ENCODE data around the gene PYGM.
A peak's percentile ranks its signal among the peaks of the same experiment; 100 is the strongest.

Gene PYGM

GRCh38 chr11:64791781-64792291 lies 32.1 kb upstream of the PYGM start:
- DNase-seq (ENCODE audit: low spot score), result no peak

- DNase-seq (ENCODE audit: low spot score), result no peak
Observed at GRCh38 chr11:64790205-64791095, 30.7 kb upstream of the PYGM start.

GRCh38 chr11:64789331-64790204 lies 29.8 kb upstream of the PYGM start:
- no peak for DNase-seq (ENCODE audit: low spot score)

DNA sequence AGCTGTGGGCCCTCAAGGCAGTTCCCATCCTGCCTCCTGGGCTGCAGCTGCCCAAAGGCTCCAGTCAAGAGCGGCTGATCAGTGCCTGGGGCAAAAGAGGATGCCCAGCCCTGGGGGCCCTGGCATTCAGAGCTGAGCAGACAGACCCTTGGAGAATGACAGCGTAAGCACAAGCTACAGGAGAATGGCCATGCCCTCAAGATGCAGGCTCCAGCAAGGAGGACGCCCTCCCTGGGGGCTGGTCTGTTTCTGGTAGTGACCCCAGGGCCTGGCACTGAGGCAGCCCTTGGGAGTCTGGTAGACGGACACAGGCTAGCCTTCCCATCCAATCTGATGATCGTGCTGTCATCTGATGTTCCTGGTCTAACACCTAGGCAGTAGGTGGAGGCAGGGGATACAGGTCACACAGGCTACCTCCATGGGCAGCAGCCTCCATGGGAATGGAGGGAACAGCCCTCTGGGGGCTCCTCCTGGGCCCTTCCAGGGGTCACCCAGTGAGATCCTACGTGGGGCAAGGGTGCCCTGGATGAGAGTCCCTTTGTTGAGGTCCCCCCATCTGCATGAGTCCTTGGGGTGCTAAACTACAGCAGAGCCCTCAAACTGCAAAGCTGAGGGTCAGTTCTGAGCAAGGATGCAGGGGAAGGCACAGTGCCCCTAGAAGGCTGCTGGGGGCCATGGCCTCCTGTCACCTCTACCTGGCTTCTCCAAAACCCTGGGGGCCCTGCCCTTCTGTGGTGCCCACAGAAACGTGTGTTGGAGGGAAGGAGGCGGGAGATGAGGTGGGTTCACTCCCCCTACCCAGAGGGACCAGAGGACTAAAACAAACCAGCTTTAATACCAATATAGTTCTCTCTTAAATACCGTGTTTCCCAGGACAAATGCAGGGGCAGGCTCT lies 28.8 kb upstream of the PYGM start:
- peak; percentile 43 for DNase-seq (ENCODE audit: low spot score)

GRCh38 chr11:64787526-64788320 lies 27.9 kb upstream of the PYGM start:
- DNase-seq (ENCODE audit: low spot score), result peak; percentile 50

GRCh38 chr11:64786308-64786707 lies 26.5 kb upstream of the PYGM start:
- no peak for DNase-seq (ENCODE audit: low spot score)

- DNase-seq (ENCODE audit: low spot score), result no peak
Observed at GRCh38 chr11:64784813-64785581, 25.2 kb upstream of the PYGM start.

- DNase-seq (ENCODE audit: low spot score), result peak; percentile 100
Observed at GRCh38 chr11:64778473-64779298, 18.9 kb upstream of the PYGM start, which contains the start of gene SF1. TSS of gene SF1 (minus strand) at chr11:64778542. CDS start at chr11:64778392, 150 bp downstream.

DNA sequence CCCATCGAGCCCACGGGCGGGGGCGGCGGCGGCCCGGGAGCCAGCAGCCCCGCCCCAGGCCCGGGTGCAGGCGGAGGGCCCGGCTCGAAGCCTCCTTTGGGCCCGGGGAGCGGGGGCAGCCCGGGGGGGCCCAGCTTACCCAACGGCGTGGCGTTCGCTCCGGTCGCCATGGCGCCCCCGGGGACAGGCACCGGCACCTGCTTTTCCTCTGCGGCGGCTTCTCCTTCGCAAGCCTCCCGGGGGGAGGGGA lies 18.4 kb upstream of the PYGM start:
- no peak for DNase-seq (ENCODE audit: low spot score)

- peak; percentile 88 for DNase-seq (ENCODE audit: low spot score)
Observed at GRCh38 chr11:64777449-64778222, 17.9 kb upstream of the PYGM start.

GRCh38 chr11:64776875-64777274 lies 17.1 kb upstream of the PYGM start:
- no peak for DNase-seq (ENCODE audit: low spot score)

DNA sequence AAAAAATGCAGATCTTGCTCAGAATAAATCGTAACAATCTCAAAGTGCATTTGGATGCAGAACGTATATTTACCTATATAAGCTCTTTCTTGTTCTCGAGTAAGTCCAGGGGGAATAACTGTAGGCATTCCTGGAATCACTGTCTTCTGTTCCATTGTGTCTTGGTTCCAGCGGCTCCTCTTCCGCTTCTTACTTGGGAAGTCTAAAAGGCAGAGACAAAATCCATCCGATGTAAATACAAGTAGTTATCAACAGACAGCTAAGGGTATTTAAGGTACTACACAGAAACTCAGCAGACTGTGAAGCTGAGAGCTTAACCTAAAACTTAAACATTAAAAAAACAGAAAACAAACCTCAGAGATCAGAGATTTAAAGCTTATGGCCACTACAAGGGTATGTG lies 16.7 kb upstream of the PYGM start:
- DNase-seq (ENCODE audit: low spot score), result no peak

- no peak for DNase-seq (ENCODE audit: low spot score)
Observed at GRCh38 chr11:64774144-64774543, 14.4 kb upstream of the PYGM start.

GRCh38 chr11:64772303-64773018 lies 12.7 kb upstream of the PYGM start:
- no peak for DNase-seq (ENCODE audit: low spot score)

DNA sequence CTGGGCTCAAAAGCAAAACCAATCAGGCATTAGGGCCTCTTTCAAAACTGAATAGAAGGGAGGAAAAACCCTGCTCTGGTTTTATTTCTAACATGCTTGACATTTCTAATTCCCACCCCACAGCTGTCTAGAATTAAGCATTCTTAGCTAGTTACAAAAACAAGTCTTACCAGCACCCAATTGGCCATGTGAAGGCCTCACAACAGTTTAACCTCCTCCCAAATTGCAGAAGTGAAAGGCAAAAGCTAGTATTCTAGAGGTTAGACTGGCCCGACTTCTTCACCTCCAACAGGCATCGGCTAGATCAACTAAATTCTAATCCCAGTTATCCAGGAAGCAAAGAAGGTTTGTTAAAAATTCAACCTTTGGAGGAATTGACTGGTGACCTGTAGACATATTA lies 12.1 kb upstream of the PYGM start:
- no peak for DNase-seq (ENCODE audit: low spot score)

DNA sequence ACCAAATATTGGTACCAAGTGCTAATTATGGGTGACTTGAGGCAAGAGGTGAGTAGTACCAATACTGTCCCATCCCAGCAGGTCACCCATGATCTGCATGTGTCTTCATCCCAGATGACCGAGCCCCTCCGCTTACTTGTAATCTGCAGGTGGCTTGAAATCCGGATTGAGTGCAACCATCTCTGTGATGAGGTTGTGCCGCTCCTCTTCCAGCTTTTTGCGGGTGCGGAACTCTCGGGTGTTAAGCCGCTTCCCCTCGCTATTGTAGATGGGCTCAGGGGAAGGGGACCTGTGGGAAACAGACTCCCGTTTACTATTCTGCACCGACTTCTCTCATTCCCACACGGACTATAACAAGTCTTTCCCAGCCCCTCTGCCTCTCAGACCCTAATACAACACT lies 10.3 kb upstream of the PYGM start:
- no peak for DNase-seq (ENCODE audit: low spot score)

DNA sequence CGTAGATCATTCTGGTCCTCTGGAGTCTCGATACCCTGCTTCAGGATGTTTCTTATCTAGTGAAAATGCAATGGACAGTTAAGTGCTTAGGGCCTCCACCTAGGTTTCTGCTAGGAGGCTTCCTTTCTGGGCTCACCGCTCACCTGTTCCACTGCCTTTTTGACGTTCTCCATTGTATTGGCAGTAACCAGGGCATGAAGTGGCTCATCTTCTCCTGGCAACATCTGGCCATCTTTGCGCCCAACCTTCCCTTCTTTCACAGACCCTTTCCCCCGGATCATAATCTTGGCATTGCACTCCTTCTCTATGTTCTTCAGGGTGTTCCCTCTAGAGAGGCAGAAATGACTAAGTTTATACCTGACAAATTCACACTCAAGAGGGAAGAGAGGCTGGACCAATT lies 9.5 kb upstream of the PYGM start:
- no peak for DNase-seq (ENCODE audit: low spot score)

- no peak for DNase-seq (ENCODE audit: low spot score)
Observed at GRCh38 chr11:64768300-64768694, 8.5 kb upstream of the PYGM start.

Data from ecto neural progenitor cell (in vitro differentiated cells).